GM21825 (cell line): ENCODE data around the gene BSCL2.
"Not testable (repeated sequence)": the region's sequence is repeated elsewhere in the genome, so short reads cannot be mapped to it uniquely, and the experiment has no call there.

ENCODE experiments used
- ATAC-seq: cut with Tn5 transposase; IDR thresholded peaks from one replicate; pipeline ENCODE4 v1.9.1; 2021; ENCODE audit warnings: mild to moderate bottlenecking, moderate library complexity; ENCODE audit not compliant: unreplicated experiment

BSCL2 gene

GRCh38 chr11:62688491-62688890 is 18.7 kb downstream of the BSCL2 start:
- no peak for ATAC-seq

- no peak for ATAC-seq
These were observed 19.5 kb downstream of the BSCL2 start for GRCh38 chr11:62687508-62688396.

GRCh38 chr11:62682518-62682917 is 24.7 kb downstream of the BSCL2 start:
- no peak for ATAC-seq

- ATAC-seq = peak; percentile 67
These were observed 26.4 kb downstream of the BSCL2 start for GRCh38 chr11:62680825-62681240.

GRCh38 chr11:62678770-62679696 is 28.2 kb downstream of the BSCL2 start, which contains the start of gene UBXN1:
Gene UBXN1, minus strand, starts transcription at chr11:62679073. Its CDS starts 150 bp downstream, at chr11:62678923.
- peak; percentile 66 for ATAC-seq

- ATAC-seq = peak; percentile 5
These were observed 28.8 kb downstream of the BSCL2 start for GRCh38 chr11:62678433-62678769.

- no peak for ATAC-seq
These were observed 29.5 kb downstream of the BSCL2 start for GRCh38 chr11:62677714-62678113.

GRCh38 chr11:62677156-62677555 is 30.1 kb downstream of the BSCL2 start:
- no peak for ATAC-seq

GRCh38 chr11:62676698-62677097 is 30.5 kb downstream of the BSCL2 start:
- ATAC-seq = no peak

- ATAC-seq = not testable (repeated sequence)
These were observed 31.8 kb downstream of the BSCL2 start for GRCh38 chr11:62675415-62675814.

GRCh38 chr11:62673196-62673525 is 34.1 kb downstream of the BSCL2 start:
- no peak for ATAC-seq

GRCh38 chr11:62671608-62672389 is 35.4 kb downstream of the BSCL2 start, which contains the start of the genes LBHD1 and UQCC3:
Gene LBHD1, minus strand, starts transcription at chr11:62672267. Its CDS starts 2,236 bp downstream, at chr11:62670031.
Gene UQCC3, plus strand, starts transcription at chr11:62671673. Its CDS starts 73 bp downstream, at chr11:62671746.
- ATAC-seq = peak; percentile 54

- no peak for ATAC-seq
These were observed 36.0 kb downstream of the BSCL2 start for GRCh38 chr11:62671236-62671607.

GRCh38 chr11:62669420-62670161 is 37.6 kb downstream of the BSCL2 start:
- no peak for ATAC-seq

GRCh38 chr11:62667460-62667859 is 39.8 kb downstream of the BSCL2 start:
- ATAC-seq = no peak

GRCh38 chr11:62666259-62666926 is 40.8 kb downstream of the BSCL2 start:
- ATAC-seq = no peak

- ATAC-seq = peak; percentile 17
These were observed 41.5 kb downstream of the BSCL2 start for GRCh38 chr11:62665599-62666258.

- ATAC-seq = peak; percentile 78
These were observed 42.1 kb downstream of the BSCL2 start, which contains the start of the genes C11orf98 and CSKMT for GRCh38 chr11:62665075-62665598. Gene C11orf98, minus strand, starts transcription at chr11:62665210. Its CDS starts 41 bp downstream, at chr11:62665169. Gene CSKMT, plus strand, starts transcription at chr11:62665312. Its CDS starts 568 bp downstream, at chr11:62665880.
